ENCODE data around the gene GCK.

The GCK gene

GRCh38 chr7:44186736-44187135, 2.5 kb downstream of the GCK start:
- no peak for DNase-seq
- no peak overlapping the region for H3K4me3 ChIP-seq (ENCODE audit: low read length)
- no peak overlapping the region for H3K23ac ChIP-seq (ENCODE audit: low read length)
- H4K5ac ChIP-seq (ENCODE audit: low read length): no peak overlapping the region
- H3K56ac ChIP-seq (ENCODE audit: low read length): no peak overlapping the region
- no peak overlapping the region for H2AK5ac ChIP-seq (ENCODE audit: low read length)
- no peaks in the 10 kb centered on the region for H3K79me1 ChIP-seq (ENCODE audit: low read length)
- H2BK5ac ChIP-seq (ENCODE audit: low read length): no peak overlapping the region
- H3K27ac ChIP-seq (ENCODE audit: low read depth, low read length): no peak overlapping the region
- H4K8ac ChIP-seq (ENCODE audit: low read depth, low read length): no peak overlapping the region
- H3K36me3 ChIP-seq (ENCODE audit: control insufficient read depth, insufficient read depth, low read length): no peaks in the 10 kb centered on the region
- no CpG with 5 or more reads among the region's 5 CpGs for WGBS (ENCODE audit: extremely low coverage, insufficient coverage, low lambda C conversion rate)
- no peaks in the 10 kb centered on the region for H3K4me1 ChIP-seq (ENCODE audit: control insufficient read depth, low read depth, low read length)
- no peak overlapping the region for H3K4ac ChIP-seq (ENCODE audit: low read depth, low read length)
- no peak overlapping the region for H3K18ac ChIP-seq (ENCODE audit: low read length)
- no peaks in the 10 kb centered on the region for H3K79me2 ChIP-seq (ENCODE audit: control insufficient read depth, insufficient read depth, low read length)
- no peaks in the 10 kb centered on the region for H3K27me3 ChIP-seq (ENCODE audit: insufficient read depth, low read length, poor library complexity)
- no peak overlapping the region for H2BK120ac ChIP-seq (ENCODE audit: low read depth, low read length)
- no peak overlapping the region for H3K9ac ChIP-seq (ENCODE audit: low read length)
- no peak overlapping the region for H2BK15ac ChIP-seq (replicated peaks; ENCODE audit: low read depth)
- H3K4me2 ChIP-seq (ENCODE audit: low read length): no peak overlapping the region

GRCh38 chr7:44185729-44186128, 3.5 kb downstream of the GCK start:
- WGBS (ENCODE audit: extremely low coverage, insufficient coverage, low lambda C conversion rate): no CpG with 5 or more reads among the region's 5 CpGs
- Histone ChIP-seq H3K4me3 (ENCODE audit: low read length) (no peak overlapping the region), H2BK120ac (ENCODE audit: low read depth, low read length) (no peak overlapping the region), H2BK5ac (ENCODE audit: low read length) (no peak overlapping the region), H2BK15ac (replicated peaks; ENCODE audit: low read depth) (no peak overlapping the region), H3K18ac (ENCODE audit: low read length) (no peak overlapping the region), H4K5ac (ENCODE audit: low read length) (no peak overlapping the region), H3K79me1 (ENCODE audit: low read length) (no peaks in the 10 kb centered on the region), H3K23ac (ENCODE audit: low read length) (no peak overlapping the region), H3K27ac (ENCODE audit: low read depth, low read length) (no peak overlapping the region), H3K4me1 (ENCODE audit: control insufficient read depth, low read depth, low read length) (no peaks in the 10 kb centered on the region), H3K27me3 (ENCODE audit: insufficient read depth, low read length, poor library complexity) (no peaks in the 10 kb centered on the region), H3K9ac (ENCODE audit: low read length) (no peak overlapping the region), H3K56ac (ENCODE audit: low read length) (no peak overlapping the region), H4K8ac (ENCODE audit: low read depth, low read length) (no peak overlapping the region), H3K79me2 (ENCODE audit: control insufficient read depth, insufficient read depth, low read length) (no peaks in the 10 kb centered on the region), H3K36me3 (ENCODE audit: control insufficient read depth, insufficient read depth, low read length) (no peaks in the 10 kb centered on the region), H3K4me2 (ENCODE audit: low read length) (no peak overlapping the region), H3K4ac (ENCODE audit: low read depth, low read length) (no peak overlapping the region), H2AK5ac (ENCODE audit: low read length) (no peak overlapping the region)
- no peak for DNase-seq

GRCh38 chr7:44184873-44185446, 4.3 kb downstream of the GCK start:
- H3K27me3 ChIP-seq (ENCODE audit: insufficient read depth, low read length, poor library complexity): no peaks in the 10 kb centered on the region
- no peak overlapping the region for H4K5ac ChIP-seq (ENCODE audit: low read length)
- no peak for DNase-seq
- H2AK5ac ChIP-seq (ENCODE audit: low read length): no peak overlapping the region
- H3K56ac ChIP-seq (ENCODE audit: low read length): peak overlapping the region; percentile 20
- H3K79me2 ChIP-seq (ENCODE audit: control insufficient read depth, insufficient read depth, low read length): no peaks in the 10 kb centered on the region
- H3K4me1 ChIP-seq (ENCODE audit: control insufficient read depth, low read depth, low read length): no peaks in the 10 kb centered on the region
- H3K27ac ChIP-seq (ENCODE audit: low read depth, low read length): no peak overlapping the region
- H3K18ac ChIP-seq (ENCODE audit: low read length): no peak overlapping the region
- H3K36me3 ChIP-seq (ENCODE audit: control insufficient read depth, insufficient read depth, low read length): no peaks in the 10 kb centered on the region
- H3K79me1 ChIP-seq (ENCODE audit: low read length): no peaks in the 10 kb centered on the region
- no peak overlapping the region for H3K9ac ChIP-seq (ENCODE audit: low read length)
- H3K23ac ChIP-seq (ENCODE audit: low read length): no peak overlapping the region
- no peak overlapping the region for H2BK15ac ChIP-seq (replicated peaks; ENCODE audit: low read depth)
- no peak overlapping the region for H4K8ac ChIP-seq (ENCODE audit: low read depth, low read length)
- no peak overlapping the region for H3K4me2 ChIP-seq (ENCODE audit: low read length)
- WGBS (ENCODE audit: extremely low coverage, insufficient coverage, low lambda C conversion rate): no CpG with 5 or more reads among the region's 2 CpGs
- no peak overlapping the region for H2BK5ac ChIP-seq (ENCODE audit: low read length)
- H2BK120ac ChIP-seq (ENCODE audit: low read depth, low read length): no peak overlapping the region
- no peak overlapping the region for H3K4me3 ChIP-seq (ENCODE audit: low read length)
- H3K4ac ChIP-seq (ENCODE audit: low read depth, low read length): no peak overlapping the region

- no peak overlapping the region for H2BK5ac ChIP-seq (ENCODE audit: low read length)
- no peak overlapping the region for H2BK120ac ChIP-seq (ENCODE audit: low read depth, low read length)
- H3K27ac ChIP-seq (ENCODE audit: low read depth, low read length): no peak overlapping the region
- H3K4me2 ChIP-seq (ENCODE audit: low read length): no peak overlapping the region
- H2BK15ac ChIP-seq (replicated peaks; ENCODE audit: low read depth): no peak overlapping the region
- no peaks in the 10 kb centered on the region for H3K4me1 ChIP-seq (ENCODE audit: control insufficient read depth, low read depth, low read length)
- H3K4ac ChIP-seq (ENCODE audit: low read depth, low read length): no peak overlapping the region
- no peak overlapping the region for H3K4me3 ChIP-seq (ENCODE audit: low read length)
- no peak overlapping the region for H3K18ac ChIP-seq (ENCODE audit: low read length)
- no peak overlapping the region for H3K56ac ChIP-seq (ENCODE audit: low read length)
- H3K79me2 ChIP-seq (ENCODE audit: control insufficient read depth, insufficient read depth, low read length): no peaks in the 10 kb centered on the region
- no peak overlapping the region for H2AK5ac ChIP-seq (ENCODE audit: low read length)
- no peak overlapping the region for H3K23ac ChIP-seq (ENCODE audit: low read length)
- H3K79me1 ChIP-seq (ENCODE audit: low read length): no peaks in the 10 kb centered on the region
- H4K5ac ChIP-seq (ENCODE audit: low read length): no peak overlapping the region
- H3K9ac ChIP-seq (ENCODE audit: low read length): no peak overlapping the region
- H3K27me3 ChIP-seq (ENCODE audit: insufficient read depth, low read length, poor library complexity): no peaks in the 10 kb centered on the region
- DNase-seq: peak; percentile 79
- no CpG with 5 or more reads among the region's 16 CpGs for WGBS (ENCODE audit: extremely low coverage, insufficient coverage, low lambda C conversion rate)
- no peaks in the 10 kb centered on the region for H3K36me3 ChIP-seq (ENCODE audit: control insufficient read depth, insufficient read depth, low read length)
- H4K8ac ChIP-seq (ENCODE audit: low read depth, low read length): no peak overlapping the region
These were observed 4.9 kb downstream of the GCK start for GRCh38 chr7:44184206-44184872.

GRCh38 chr7:44183386-44183785, 5.9 kb downstream of the GCK start:
- no peak overlapping the region for H2BK15ac ChIP-seq (replicated peaks; ENCODE audit: low read depth)
- WGBS (ENCODE audit: extremely low coverage, insufficient coverage, low lambda C conversion rate): no CpG with 5 or more reads among the region's 2 CpGs

GRCh38 chr7:44182827-44183226, 6.4 kb downstream of the GCK start:
- WGBS (ENCODE audit: extremely low coverage, insufficient coverage, low lambda C conversion rate): no CpG with 5 or more reads among the region's 5 CpGs
- H3K4ac ChIP-seq (ENCODE audit: low read depth, low read length): no peak overlapping the region
- no peak overlapping the region for H3K23ac ChIP-seq (ENCODE audit: low read length)
- no peak overlapping the region for H3K4me2 ChIP-seq (ENCODE audit: low read length)
- no peak overlapping the region for H4K5ac ChIP-seq (ENCODE audit: low read length)
- no peaks in the 10 kb centered on the region for H3K27me3 ChIP-seq (ENCODE audit: insufficient read depth, low read length, poor library complexity)
- H3K9ac ChIP-seq (ENCODE audit: low read length): no peak overlapping the region
- H3K18ac ChIP-seq (ENCODE audit: low read length): no peak overlapping the region
- no peak for DNase-seq
- H3K4me3 ChIP-seq (ENCODE audit: low read length): no peak overlapping the region
- H3K4me1 ChIP-seq (ENCODE audit: control insufficient read depth, low read depth, low read length): no peaks in the 10 kb centered on the region
- no peak overlapping the region for H2BK120ac ChIP-seq (ENCODE audit: low read depth, low read length)
- H3K56ac ChIP-seq (ENCODE audit: low read length): no peak overlapping the region
- no peak overlapping the region for H2AK5ac ChIP-seq (ENCODE audit: low read length)
- H3K79me2 ChIP-seq (ENCODE audit: control insufficient read depth, insufficient read depth, low read length): no peaks in the 10 kb centered on the region
- H2BK15ac ChIP-seq (replicated peaks; ENCODE audit: low read depth): no peak overlapping the region
- no peak overlapping the region for H4K8ac ChIP-seq (ENCODE audit: low read depth, low read length)
- no peaks in the 10 kb centered on the region for H3K79me1 ChIP-seq (ENCODE audit: low read length)
- H3K36me3 ChIP-seq (ENCODE audit: control insufficient read depth, insufficient read depth, low read length): no peaks in the 10 kb centered on the region
- H3K27ac ChIP-seq (ENCODE audit: low read depth, low read length): no peak overlapping the region
- no peak overlapping the region for H2BK5ac ChIP-seq (ENCODE audit: low read length)

More at GRCh38 chr7:44183386-44183785, 5.9 kb downstream of the GCK start:
- H3K23ac ChIP-seq (ENCODE audit: low read length): no peak overlapping the region
- H3K4me3 ChIP-seq (ENCODE audit: low read length): no peak overlapping the region
- no peak overlapping the region for H3K27ac ChIP-seq (ENCODE audit: low read depth, low read length)
- no peak for DNase-seq
- no peak overlapping the region for H4K5ac ChIP-seq (ENCODE audit: low read length)
- no peak overlapping the region for H2BK120ac ChIP-seq (ENCODE audit: low read depth, low read length)
- H3K4ac ChIP-seq (ENCODE audit: low read depth, low read length): no peak overlapping the region
- H3K9ac ChIP-seq (ENCODE audit: low read length): no peak overlapping the region
- no peak overlapping the region for H2AK5ac ChIP-seq (ENCODE audit: low read length)
- no peak overlapping the region for H4K8ac ChIP-seq (ENCODE audit: low read depth, low read length)
- H3K36me3 ChIP-seq (ENCODE audit: control insufficient read depth, insufficient read depth, low read length): no peaks in the 10 kb centered on the region
- H3K18ac ChIP-seq (ENCODE audit: low read length): no peak overlapping the region
- no peak overlapping the region for H3K4me2 ChIP-seq (ENCODE audit: low read length)
- no peak overlapping the region for H2BK5ac ChIP-seq (ENCODE audit: low read length)
- H3K4me1 ChIP-seq (ENCODE audit: control insufficient read depth, low read depth, low read length): no peaks in the 10 kb centered on the region
- H3K56ac ChIP-seq (ENCODE audit: low read length): no peak overlapping the region
- no peaks in the 10 kb centered on the region for H3K79me1 ChIP-seq (ENCODE audit: low read length)
- no peaks in the 10 kb centered on the region for H3K79me2 ChIP-seq (ENCODE audit: control insufficient read depth, insufficient read depth, low read length)
- no peaks in the 10 kb centered on the region for H3K27me3 ChIP-seq (ENCODE audit: insufficient read depth, low read length, poor library complexity)

All from mesendoderm (in vitro differentiated cells).